ENCODE data around the gene MEIS3. TPM values are rescaled to one million over a fixed set of nuclear protein-coding genes. Genes with fewer than 3 reads are reported as not detected.

The MEIS3 gene
- total RNA-seq, 2 experiments from 2014 or later = 0.47 TPM; not detected in 1

GRCh38 chr19:47402504-47402903 is 16.8 kb downstream of the MEIS3 start:
- Histone ChIP-seq H3K27ac (ENCODE audit: low read depth in 1 of 2, low read length in 2 of 2) (no peak overlapping the region), H3K4me3 (ENCODE audit: low read length) (no peak overlapping the region), H3K36me3 (ENCODE audit: insufficient read depth, low read length) (no peaks in the 10 kb centered on the region), H3K27me3 (ENCODE audit: control insufficient read depth in 1 of 2, insufficient read depth in 2 of 2, low read length in 2 of 2) (peaks cover 23 to 38% of the 10 kb centered on the region in 2 experiments), H3K4me1 (ENCODE audit: insufficient read depth, low read length) (no peaks in the 10 kb centered on the region), H3K9me3 (ENCODE audit: control insufficient read depth in 1 of 2, insufficient read depth in 1 of 2, low read length in 2 of 2) (peaks cover 0 to 14% of the 10 kb centered on the region in 2 experiments)
- no peaks in the 10 kb centered on the region for H3K4me1 Mint-ChIP-seq (ENCODE audit: low read depth)
- no peak overlapping the region for H3K27ac Mint-ChIP-seq
- no peaks in the 10 kb centered on the region for H3K36me3 Mint-ChIP-seq (ENCODE audit: low read depth)
- ChIA-PET CTCF (no interaction called here), POLR2A (no interaction called here)
- H3K4me3 Mint-ChIP-seq = no peak overlapping the region
- no peak for TF ChIP-seq CTCF (IDR thresholded peaks at IDR 0.05)
- H3K27me3 Mint-ChIP-seq = peaks cover 49% of the 10 kb centered on the region
- no peak for ATAC-seq (ENCODE audit: poor library complexity)
- intact Hi-C loops (cut with DNase I, micrococcal nuclease) = no loop called here
- no peaks in the 10 kb centered on the region for H3K9me3 Mint-ChIP-seq
- DNase-seq = no peak

- no peak for TF ChIP-seq CTCF (IDR thresholded peaks at IDR 0.05)
- DNase-seq = no peak
- CTCF ChIA-PET = no interaction called here
- no peaks in the 10 kb centered on the region for H3K36me3 ChIP-seq (ENCODE audit: insufficient read depth, low read length)
- H3K4me1 Mint-ChIP-seq (ENCODE audit: low read depth) = no peaks in the 10 kb centered on the region
- no peak overlapping the region for H3K4me3 Mint-ChIP-seq
- intact Hi-C loops (cut with DNase I, micrococcal nuclease) = no loop called here
- H3K4me3 ChIP-seq (ENCODE audit: low read length) = no peak overlapping the region
- POLR2A ChIA-PET = no interaction called here
- no peak overlapping the region for H3K27ac Mint-ChIP-seq
- no peak overlapping the region for H3K27ac ChIP-seq (ENCODE audit: low read depth in 1 of 2, low read length in 2 of 2)
- no peaks in the 10 kb centered on the region for H3K9me3 Mint-ChIP-seq
- ATAC-seq (ENCODE audit: poor library complexity) = no peak
- peaks cover 2 to 11% of the 10 kb centered on the region in 2 experiments for H3K27me3 ChIP-seq (ENCODE audit: control insufficient read depth in 1 of 2, insufficient read depth in 2 of 2, low read length in 2 of 2)
- H3K9me3 ChIP-seq (ENCODE audit: control insufficient read depth in 1 of 2, insufficient read depth in 1 of 2, low read length in 2 of 2) = peaks cover 0 to 5% of the 10 kb centered on the region in 2 experiments
- no peaks in the 10 kb centered on the region for H3K36me3 Mint-ChIP-seq (ENCODE audit: low read depth)
- H3K4me1 ChIP-seq (ENCODE audit: insufficient read depth, low read length) = no peaks in the 10 kb centered on the region
- H3K27me3 Mint-ChIP-seq = peaks cover 25% of the 10 kb centered on the region
Observed at GRCh38 chr19:47398707-47399597, 20.4 kb downstream of the MEIS3 start.

- intact Hi-C loops (cut with DNase I, micrococcal nuclease) = loop anchor here (1.0 to 5.0 kb wide), 2 partner anchors 95 to 244 kb away; no protein-coding TSS in a partner anchor
- CTCF ChIA-PET = interaction anchor here (0.6 to 2.0 kb wide), 15 partner anchors 9 to 306 kb away, joined by 3 to 19 read pairs (median 3); partner anchors contain the start of gene DHX34
- TF ChIP-seq CTCF (IDR thresholded peaks at IDR 0.05) = peak; percentile 88
- no peaks in the 10 kb centered on the region for H3K36me3 Mint-ChIP-seq (ENCODE audit: low read depth)
- POLR2A ChIA-PET = interaction anchor here (1.0 to 1.6 kb wide), 2 partner anchors 43 to 96 kb away, joined by 4 read pairs; partner anchors contain the start of gene DHX34
- peaks cover 7% of the 10 kb centered on the region for H3K4me1 ChIP-seq (ENCODE audit: insufficient read depth, low read length)
- DNase-seq (peak; percentile 63 to 88 (median 78)), ATAC-seq (ENCODE audit: poor library complexity) (peak; percentile 90)
- no peaks in the 10 kb centered on the region for H3K36me3 ChIP-seq (ENCODE audit: insufficient read depth, low read length)
- no peaks in the 10 kb centered on the region for H3K9me3 ChIP-seq (ENCODE audit: control insufficient read depth in 1 of 2, insufficient read depth in 1 of 2, low read length in 2 of 2)
- H3K27ac ChIP-seq (ENCODE audit: low read depth in 1 of 2, low read length in 2 of 2) = no peak overlapping the region
- H3K27me3 ChIP-seq (ENCODE audit: control insufficient read depth in 1 of 2, insufficient read depth in 2 of 2, low read length in 2 of 2) = peaks cover 0 to 2% of the 10 kb centered on the region in 2 experiments
- H3K27ac Mint-ChIP-seq = no peak overlapping the region
- H3K27me3 Mint-ChIP-seq = peaks cover 19% of the 10 kb centered on the region
- H3K9me3 Mint-ChIP-seq = no peaks in the 10 kb centered on the region
- H3K4me3 ChIP-seq (ENCODE audit: low read length) = no peak overlapping the region
- H3K4me3 Mint-ChIP-seq = no peak overlapping the region
- H3K4me1 Mint-ChIP-seq (ENCODE audit: low read depth) = peaks cover 6% of the 10 kb centered on the region
Observed at GRCh38 chr19:47391510-47392223, 27.7 kb downstream of the MEIS3 start.

All from CD4-positive, alpha-beta T cell (primary cell).